Epithelial cell of esophagus (primary cell): ENCODE measurements around the gene SSH3.

Experiments
- DNase-seq: peaks from one replicate; pipeline ENCODE4 v3.0.0; 2010; ENCODE audit warnings: low read depth
- H3K4me3 ChIP-seq: 2 replicates; pipeline ENCODE4 v1.5.1; 2011; ENCODE audit warnings: mild to moderate bottlenecking, low read length, control low read depth
- TF ChIP-seq, protein P1 (sequence below): IDR thresholded peaks from 2 replicates; pipeline ENCODE4 v1.5.1; 2011; ENCODE audit warnings: low read depth, mild to moderate bottlenecking, low read length, control low read depth, inconsistent platforms; ENCODE audit not compliant: insufficient read depth; ENCODE audit errors: missing control alignments

The SSH3 gene

DNA sequence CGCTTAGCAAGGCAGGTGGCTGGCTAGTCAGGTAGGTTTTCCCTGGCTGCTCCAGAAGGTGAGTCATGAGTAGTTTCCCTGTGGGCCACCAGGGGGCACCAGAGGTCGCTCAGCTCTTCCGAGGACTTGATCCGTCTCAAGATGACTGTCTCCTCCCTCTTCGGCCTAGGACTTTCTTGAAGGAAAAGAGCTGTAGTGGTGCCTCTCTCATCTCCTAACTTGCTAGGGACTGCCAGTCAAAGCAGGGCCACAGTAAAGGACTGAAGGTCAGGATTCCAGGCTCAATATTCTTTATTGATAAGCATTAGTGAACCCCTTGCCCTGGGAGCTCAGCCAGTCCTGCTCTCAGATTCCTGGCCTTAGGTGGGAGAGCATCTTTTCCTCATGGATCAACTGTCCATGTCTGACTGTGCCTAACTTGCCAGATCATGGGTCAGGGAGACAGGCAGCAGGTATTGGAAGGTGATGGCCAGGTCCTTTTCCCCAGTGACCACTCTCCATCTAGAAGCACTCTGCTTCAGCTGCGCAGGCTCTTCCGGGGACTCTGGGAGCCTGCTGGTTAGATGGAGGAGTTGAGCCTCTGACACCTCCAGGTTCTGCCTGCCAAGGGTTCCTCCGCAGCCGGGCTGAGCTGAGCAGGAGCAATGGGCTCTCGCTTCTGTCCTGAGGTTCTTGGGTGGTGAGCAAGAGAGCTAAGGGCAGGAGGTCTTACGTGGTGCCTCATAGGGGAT is 48.1 kb downstream of the SSH3 start:
- peak; percentile 90 for DNase-seq
- TF ChIP-seq, protein P1, sequence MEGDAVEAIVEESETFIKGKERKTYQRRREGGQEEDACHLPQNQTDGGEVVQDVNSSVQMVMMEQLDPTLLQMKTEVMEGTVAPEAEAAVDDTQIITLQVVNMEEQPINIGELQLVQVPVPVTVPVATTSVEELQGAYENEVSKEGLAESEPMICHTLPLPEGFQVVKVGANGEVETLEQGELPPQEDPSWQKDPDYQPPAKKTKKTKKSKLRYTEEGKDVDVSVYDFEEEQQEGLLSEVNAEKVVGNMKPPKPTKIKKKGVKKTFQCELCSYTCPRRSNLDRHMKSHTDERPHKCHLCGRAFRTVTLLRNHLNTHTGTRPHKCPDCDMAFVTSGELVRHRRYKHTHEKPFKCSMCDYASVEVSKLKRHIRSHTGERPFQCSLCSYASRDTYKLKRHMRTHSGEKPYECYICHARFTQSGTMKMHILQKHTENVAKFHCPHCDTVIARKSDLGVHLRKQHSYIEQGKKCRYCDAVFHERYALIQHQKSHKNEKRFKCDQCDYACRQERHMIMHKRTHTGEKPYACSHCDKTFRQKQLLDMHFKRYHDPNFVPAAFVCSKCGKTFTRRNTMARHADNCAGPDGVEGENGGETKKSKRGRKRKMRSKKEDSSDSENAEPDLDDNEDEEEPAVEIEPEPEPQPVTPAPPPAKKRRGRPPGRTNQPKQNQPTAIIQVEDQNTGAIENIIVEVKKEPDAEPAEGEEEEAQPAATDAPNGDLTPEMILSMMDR: peak; percentile 96

DNA sequence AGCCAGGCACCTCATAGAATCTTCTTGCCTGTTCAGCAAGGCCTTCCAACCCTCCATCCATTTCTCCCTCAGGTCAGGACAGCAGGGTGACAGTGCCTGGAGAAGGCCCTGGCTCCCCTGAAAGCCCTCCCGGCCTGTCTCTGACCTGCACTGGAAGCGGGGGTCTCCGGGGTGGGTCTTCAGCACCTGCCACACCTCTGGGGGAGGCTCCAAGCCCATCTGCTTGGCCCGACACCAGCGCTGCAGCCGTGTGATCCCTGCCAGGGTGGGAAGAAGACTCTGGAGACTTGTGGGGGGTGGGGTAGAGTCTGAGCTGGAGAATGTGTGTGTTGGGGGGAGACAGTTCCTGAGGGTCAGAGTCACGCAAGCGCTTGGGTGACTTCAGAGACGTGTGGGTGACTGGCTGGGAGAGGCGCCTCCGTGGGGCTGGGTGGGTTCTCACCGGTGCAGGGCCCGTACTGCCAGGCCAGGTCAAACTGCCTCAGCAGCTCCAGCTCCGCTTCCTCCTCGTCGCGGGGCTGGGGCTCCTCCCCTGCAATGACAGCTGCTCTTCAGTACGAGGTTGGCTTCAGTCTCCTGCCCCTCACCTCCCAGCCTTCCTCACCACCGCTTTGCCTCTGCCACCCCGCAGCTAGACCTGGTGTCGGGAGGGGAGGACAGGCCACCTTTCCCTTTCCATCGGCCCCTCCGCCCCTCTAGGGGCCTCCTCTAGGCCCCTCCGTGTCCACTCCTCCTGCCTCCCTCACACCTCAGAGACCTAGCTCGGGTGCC is 49.4 kb downstream of the SSH3 start:
- DNase-seq: no peak
- peak overlapping the region; percentile 81 for H3K4me3 ChIP-seq
- TF ChIP-seq, protein P1: no peak

More for the DNA sequence above, 48.1 kb downstream of the SSH3 start:
- no peak overlapping the region for H3K4me3 ChIP-seq

DNA sequence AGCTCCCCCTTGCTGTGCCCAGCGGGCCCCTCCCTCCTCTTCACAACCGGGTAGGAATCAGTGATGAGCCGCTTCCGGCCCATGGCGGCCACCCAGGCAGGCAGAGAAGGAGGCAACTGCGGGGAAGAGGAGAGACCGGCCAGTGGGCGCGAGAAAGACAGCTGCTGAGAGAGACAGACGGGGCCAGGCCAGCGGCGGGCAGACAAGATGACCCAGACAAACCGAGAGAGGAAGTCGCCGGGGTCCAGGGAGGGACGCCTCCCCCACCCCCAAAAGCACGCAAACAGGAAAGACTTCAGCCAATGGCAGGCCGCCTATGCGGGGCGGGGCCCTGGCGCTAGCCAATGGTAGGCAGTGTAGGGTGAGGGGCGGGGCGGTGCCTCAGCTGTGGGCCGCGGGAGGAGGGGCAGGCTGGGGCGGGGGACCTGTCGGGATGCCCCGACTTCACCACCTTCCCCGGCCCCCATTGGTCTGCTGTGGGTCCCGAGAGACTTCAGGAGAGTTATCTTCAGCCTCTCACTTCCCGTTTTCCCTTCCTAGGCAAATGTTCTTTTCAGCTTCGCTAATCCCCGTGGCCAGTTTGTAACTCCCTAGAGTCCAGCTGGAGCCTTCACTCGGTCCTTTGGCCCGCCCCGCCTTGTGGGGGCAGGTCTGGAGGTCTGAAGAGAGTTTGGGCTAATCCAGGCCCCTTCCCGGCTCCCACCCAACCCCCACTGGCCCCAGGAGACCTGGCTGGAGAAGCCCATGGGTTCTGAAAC is 50.2 kb downstream of the SSH3 start, which contains the start of gene POLD4:
POLD4 (minus strand) TSS at position 230 of the 758 bp plus-strand sequence; CDS start at position 83, 147 bp downstream.
- peak; percentile 94 for DNase-seq
- TF ChIP-seq, protein P1: no peak
- peak within 1 kb of the TSS; percentile 81 for H3K4me3 ChIP-seq

DNA sequence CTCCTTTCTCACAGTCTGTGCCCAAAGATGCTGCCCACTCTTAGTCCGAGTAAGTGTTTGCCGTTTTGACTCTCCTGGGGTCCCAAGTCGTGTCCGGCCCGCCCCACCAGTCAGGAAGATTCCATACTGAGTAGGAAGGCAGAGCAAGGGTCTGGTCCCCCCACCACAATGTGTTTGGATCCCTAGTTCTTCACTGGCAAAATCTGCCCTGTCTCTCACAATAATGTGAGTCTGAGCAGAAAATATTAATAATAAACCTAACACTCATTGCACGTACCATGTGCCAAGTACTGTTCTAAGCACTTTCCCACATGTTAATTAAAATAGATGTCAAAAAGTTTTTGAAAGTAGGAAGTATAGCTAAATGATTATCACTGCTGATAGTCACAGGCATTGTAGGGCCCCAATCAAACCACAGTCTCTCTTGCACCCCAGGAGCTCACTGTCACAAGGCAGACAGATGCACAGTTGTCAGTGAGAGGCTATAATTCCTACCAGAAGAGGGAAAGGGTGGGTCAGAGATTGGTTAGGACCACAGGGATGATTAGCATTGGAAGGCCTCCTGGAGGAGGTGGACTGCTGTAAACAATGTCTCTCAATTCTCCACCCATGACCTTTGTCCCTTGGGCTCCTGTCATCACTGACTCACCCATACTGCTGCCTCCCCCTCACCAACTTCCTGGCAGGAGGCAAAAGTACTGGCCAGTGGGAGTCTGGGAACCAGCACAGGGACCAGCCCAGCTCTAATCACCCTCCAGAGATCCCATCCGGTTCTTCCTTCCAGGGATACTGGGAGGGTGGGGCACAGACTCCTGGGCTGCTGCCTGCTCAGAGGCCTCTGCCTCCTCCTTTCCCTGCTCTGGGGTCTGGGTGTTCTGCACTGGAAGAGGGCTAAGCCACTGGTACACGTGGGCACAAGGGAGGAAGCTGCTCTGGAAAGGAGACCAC is 51.0 kb downstream of the SSH3 start:
- DNase-seq: peak; percentile 87
- peak overlapping the region; percentile 81 for H3K4me3 ChIP-seq
- TF ChIP-seq, protein P1: peak; percentile 5

DNA sequence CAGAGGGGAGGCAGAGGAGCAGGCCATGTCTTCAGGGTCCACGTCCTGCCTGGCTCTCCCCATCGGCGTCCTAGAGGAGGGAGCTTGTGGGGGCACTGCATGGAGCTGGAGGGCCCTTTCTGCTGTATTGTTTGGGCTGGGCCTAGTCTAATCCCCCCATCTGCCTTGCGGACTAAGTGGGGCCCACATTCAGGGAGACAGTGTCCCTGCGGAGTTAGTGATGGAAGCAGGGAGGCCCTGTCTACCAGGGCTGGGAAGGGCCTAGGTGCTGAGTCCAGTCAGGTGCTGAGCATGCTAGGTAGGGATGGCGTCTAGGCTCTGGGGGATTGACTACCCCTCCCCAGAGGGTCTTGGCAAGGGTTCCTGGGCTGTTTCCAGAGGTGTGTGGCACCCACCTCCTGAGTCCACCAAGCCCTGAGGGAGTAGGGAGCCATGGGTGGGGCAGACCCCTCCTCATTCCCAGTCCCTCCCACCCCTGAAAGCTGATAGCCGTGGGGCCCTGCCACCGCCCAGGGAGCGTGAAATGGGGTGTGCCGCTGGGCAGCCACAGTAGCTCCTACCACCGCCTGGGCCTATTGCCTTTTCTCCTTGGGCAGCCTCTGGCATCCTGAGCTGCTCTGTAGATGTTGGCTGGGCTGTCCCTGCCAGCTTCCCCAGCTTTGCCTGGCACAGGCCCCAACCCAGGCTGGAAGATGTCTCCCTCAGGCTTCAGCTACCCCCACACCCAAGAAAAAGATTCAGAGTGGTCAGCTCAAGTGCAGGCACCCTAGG is 51.9 kb downstream of the SSH3 start:
- TF ChIP-seq, protein P1: no peak
- DNase-seq: no peak
- no peak overlapping the region for H3K4me3 ChIP-seq
